Activated CD4-positive, alpha-beta T cell treated with anti-CD3 and anti-CD28 coated beads, Interleukin-2, amount 10 ng/mL, durations not matched to agents 24 days and 14 days (primary cell): ENCODE measurements around the gene SARM1. TPM values are rescaled to one million over a fixed set of nuclear protein-coding genes. Genes with fewer than 3 reads are reported as not detected.
A peak's percentile ranks its signal among the peaks of the same experiment; 100 is the strongest.

Experiments
- DNase-seq: peaks from one replicate; pipeline ENCODE4 v3.0.0; 2022
- H3K27ac Mint-ChIP-seq: one replicate; pipeline ENCODE4 v1.8.0; 2022; ENCODE audit warnings: mild to moderate bottlenecking, mixed read lengths
- H3K27me3 Mint-ChIP-seq: one replicate; pipeline ENCODE4 v1.8.0; 2022; ENCODE audit warnings: mixed read lengths
- H3K36me3 Mint-ChIP-seq: one replicate; pipeline ENCODE4 v1.8.0; 2022; ENCODE audit warnings: low read depth, mild to moderate bottlenecking, mixed read lengths
- H3K4me1 Mint-ChIP-seq: one replicate; pipeline ENCODE4 v1.8.0; 2021; ENCODE audit warnings: mixed read lengths
- H3K4me3 Mint-ChIP-seq: one replicate; pipeline ENCODE4 v1.8.0; 2022; ENCODE audit warnings: mild to moderate bottlenecking, moderate library complexity, mixed read lengths
- H3K9me3 Mint-ChIP-seq: one replicate; pipeline ENCODE4 v1.8.0; 2021; ENCODE audit warnings: mixed read lengths
- intact Hi-C: fragments of 100-400 bp; cut with micrococcal nuclease; formaldehyde crosslinking; loops from one replicate; pipeline ENCODE4 v1.15.1; 2023
- total RNA-seq: library from RNA; stranded (reverse); gene quantifications from 2 replicates; pipeline ENCODE4 v1.2.3, GENCODE V29; 2022

SARM1 gene
- total RNA-seq, 1 donor from 2014 or later: 37.7 TPM

- no peaks in the 10 kb centered on the region for H3K27me3 Mint-ChIP-seq
- no peak overlapping the region for H3K27ac Mint-ChIP-seq
- no peaks in the 10 kb centered on the region for H3K9me3 Mint-ChIP-seq
- no peak for DNase-seq
- H3K4me3 Mint-ChIP-seq: no peak overlapping the region
- intact Hi-C loops: no loop called here
- H3K36me3 Mint-ChIP-seq: peaks cover 2% of the 10 kb centered on the region
- H3K4me1 Mint-ChIP-seq: peaks cover 17% of the 10 kb centered on the region
These were observed 3.1 kb upstream of the SARM1 start for GRCh38 chr17:28368306-28368831.

- no peaks in the 10 kb centered on the region for H3K27me3 Mint-ChIP-seq
- peaks cover 21% of the 10 kb centered on the region for H3K4me1 Mint-ChIP-seq
- DNase-seq: no peak
- H3K4me3 Mint-ChIP-seq: no peak overlapping the region
- no peak overlapping the region for H3K27ac Mint-ChIP-seq
- H3K36me3 Mint-ChIP-seq: peaks cover 6% of the 10 kb centered on the region
- no peaks in the 10 kb centered on the region for H3K9me3 Mint-ChIP-seq
- intact Hi-C loops: no loop called here
These were observed 2.4 kb upstream of the SARM1 start for GRCh38 chr17:28368915-28369683.

- no peak overlapping the region for H3K27ac Mint-ChIP-seq
- H3K36me3 Mint-ChIP-seq: peaks cover 6% of the 10 kb centered on the region
- intact Hi-C loops: no loop called here
- peaks cover 21% of the 10 kb centered on the region for H3K4me1 Mint-ChIP-seq
- no peaks in the 10 kb centered on the region for H3K27me3 Mint-ChIP-seq
- H3K4me3 Mint-ChIP-seq: no peak overlapping the region
- DNase-seq: no peak
- H3K9me3 Mint-ChIP-seq: no peaks in the 10 kb centered on the region
These were observed 1.8 kb upstream of the SARM1 start for GRCh38 chr17:28369684-28370034.

GRCh38 chr17:28370035-28370743 is 1.3 kb upstream of the SARM1 start, which contains the start of gene VTN:
VTN (minus strand) TSS chr17:28370307; CDS start chr17:28370203, 104 bp downstream.
- no peak for DNase-seq
- Mint-ChIP-seq H3K4me3 (peak within 1 kb of the TSS; percentile 85), H3K36me3 (peaks cover 9% of the 10 kb centered on the region), H3K9me3 (no peaks in the 10 kb centered on the region), H3K4me1 (peaks cover 21% of the 10 kb centered on the region), H3K27me3 (no peaks in the 10 kb centered on the region), H3K27ac (peak within 1 kb of the TSS; percentile 91)
- intact Hi-C loops: no loop called here

- Mint-ChIP-seq H3K9me3 (no peaks in the 10 kb centered on the region), H3K4me3 (peak overlapping the region; percentile 85), H3K4me1 (peaks cover 21% of the 10 kb centered on the region), H3K36me3 (peaks cover 9% of the 10 kb centered on the region), H3K27ac (no peak overlapping the region), H3K27me3 (no peaks in the 10 kb centered on the region)
- DNase-seq: no peak
- intact Hi-C loops: loop anchor here (1.0 kb wide), 3 partner anchors 13 to 329 kb away; partner anchors contain the start of genes IFT20, POLDIP2 and TNFAIP1
These were observed 770 bp upstream of the SARM1 start for GRCh38 chr17:28370744-28371103.

- Mint-ChIP-seq H3K4me1 (peaks cover 21% of the 10 kb centered on the region), H3K27ac (peak overlapping the region; percentile 84), H3K27me3 (no peaks in the 10 kb centered on the region), H3K9me3 (no peaks in the 10 kb centered on the region), H3K4me3 (peak overlapping the region; percentile 85), H3K36me3 (peaks cover 9% of the 10 kb centered on the region)
- peak; percentile 76 for DNase-seq
- intact Hi-C loops: loop anchor here (1.0 kb wide), 1 partner anchor 12 kb away; no protein-coding TSS in a partner anchor
These were observed 880 bp downstream of the SARM1 start for GRCh38 chr17:28372203-28372944.

GRCh38 chr17:28372945-28373274 is 1.4 kb downstream of the SARM1 start:
- peaks cover 21% of the 10 kb centered on the region for H3K4me1 Mint-ChIP-seq
- intact Hi-C loops: loop anchor here (1.0 kb wide), 1 partner anchor 11 kb away; no protein-coding TSS in a partner anchor
- H3K4me3 Mint-ChIP-seq: peak overlapping the region; percentile 85
- no peaks in the 10 kb centered on the region for H3K9me3 Mint-ChIP-seq
- peaks cover 9% of the 10 kb centered on the region for H3K36me3 Mint-ChIP-seq
- H3K27ac Mint-ChIP-seq: peak overlapping the region; percentile 84
- no peak for DNase-seq
- no peaks in the 10 kb centered on the region for H3K27me3 Mint-ChIP-seq

- no peak for DNase-seq
- Mint-ChIP-seq H3K27me3 (peaks cover 8% of the 10 kb centered on the region), H3K4me1 (peaks cover 19% of the 10 kb centered on the region), H3K9me3 (no peaks in the 10 kb centered on the region), H3K27ac (no peak overlapping the region), H3K4me3 (no peak overlapping the region), H3K36me3 (peaks cover 15% of the 10 kb centered on the region)
- intact Hi-C loops: no loop called here
These were observed 8.6 kb downstream of the SARM1 start for GRCh38 chr17:28379814-28380801.

- peak; percentile 75 for DNase-seq
- Mint-ChIP-seq H3K27ac (no peak overlapping the region), H3K27me3 (peaks cover 8% of the 10 kb centered on the region), H3K4me1 (peaks cover 23% of the 10 kb centered on the region), H3K9me3 (no peaks in the 10 kb centered on the region), H3K36me3 (peaks cover 18% of the 10 kb centered on the region), H3K4me3 (peak overlapping the region; percentile 23)
- intact Hi-C loops: no loop called here
These were observed 9.8 kb downstream of the SARM1 start for GRCh38 chr17:28381141-28381825.

- intact Hi-C loops: loop anchor here (1.0 kb wide), 1 partner anchor 12 kb away; no protein-coding TSS in a partner anchor
These were observed 13.0 kb downstream of the SARM1 start for GRCh38 chr17:28384281-28385036.

GRCh38 chr17:28385037-28385400 is 13.5 kb downstream of the SARM1 start:
- Mint-ChIP-seq H3K27me3 (peaks cover 8% of the 10 kb centered on the region), H3K27ac (peak overlapping the region; percentile 86), H3K4me3 (peak overlapping the region; percentile 93), H3K9me3 (no peaks in the 10 kb centered on the region), H3K36me3 (peaks cover 32% of the 10 kb centered on the region), H3K4me1 (peaks cover 23% of the 10 kb centered on the region)
- DNase-seq: peak; percentile 71
- intact Hi-C loops: no loop called here

More at GRCh38 chr17:28384281-28385036, 13.0 kb downstream of the SARM1 start:
- peak; percentile 91 for DNase-seq
- Mint-ChIP-seq H3K4me1 (peaks cover 23% of the 10 kb centered on the region), H3K27ac (peak overlapping the region; percentile 86), H3K9me3 (no peaks in the 10 kb centered on the region), H3K27me3 (peaks cover 8% of the 10 kb centered on the region), H3K4me3 (peak overlapping the region; percentile 93), H3K36me3 (peaks cover 27% of the 10 kb centered on the region)

- Mint-ChIP-seq H3K4me3 (peak overlapping the region; percentile 93), H3K36me3 (peaks cover 34% of the 10 kb centered on the region), H3K4me1 (peaks cover 20% of the 10 kb centered on the region), H3K27me3 (peaks cover 8% of the 10 kb centered on the region), H3K9me3 (no peaks in the 10 kb centered on the region), H3K27ac (peak overlapping the region; percentile 86)
- intact Hi-C loops: no loop called here
- DNase-seq: no peak
These were observed 13.9 kb downstream of the SARM1 start for GRCh38 chr17:28385406-28385805.
